ENCODE measurements around the gene TRIM65.

The TRIM65 gene

GRCh38 chr17:75917917-75918445, 21.2 kb upstream of the TRIM65 start:
- in situ Hi-C loops (cut with MboI; ENCODE audit: low sequenced_read_pairs): no loop called here

- in situ Hi-C loops (cut with MboI; ENCODE audit: low sequenced_read_pairs): no loop called here
Observed at GRCh38 chr17:75917141-75917916, 20.6 kb upstream of the TRIM65 start.

GRCh38 chr17:75915268-75915667, 18.5 kb upstream of the TRIM65 start:
- in situ Hi-C loops (cut with MboI; ENCODE audit: low sequenced_read_pairs): no loop called here

- in situ Hi-C loops (cut with MboI; ENCODE audit: low sequenced_read_pairs): no loop called here
Observed at GRCh38 chr17:75914643-75915267, 18.0 kb upstream of the TRIM65 start.

- in situ Hi-C loops (cut with MboI; ENCODE audit: low sequenced_read_pairs): no loop called here
Observed at GRCh38 chr17:75913537-75914210, 16.9 kb upstream of the TRIM65 start.

GRCh38 chr17:75910699-75911098, 13.9 kb upstream of the TRIM65 start:
- in situ Hi-C loops (cut with MboI; ENCODE audit: low sequenced_read_pairs): no loop called here

GRCh38 chr17:75909812-75910274, 13.1 kb upstream of the TRIM65 start:
- in situ Hi-C loops (cut with MboI; ENCODE audit: low sequenced_read_pairs): loop anchor here (10.0 kb wide), 1 partner anchor 95 kb away; the partner anchor contains the start of gene CDK3

- in situ Hi-C loops (cut with MboI; ENCODE audit: low sequenced_read_pairs): loop anchor here (10.0 kb wide), 1 partner anchor 96 kb away; the partner anchor contains the start of gene CDK3
Observed at GRCh38 chr17:75909051-75909811, 12.5 kb upstream of the TRIM65 start.

- in situ Hi-C loops (cut with MboI; ENCODE audit: low sequenced_read_pairs): loop anchor here (10.0 kb wide), 1 partner anchor 97 kb away; the partner anchor contains the start of gene CDK3
Observed at GRCh38 chr17:75908201-75908600, 11.4 kb upstream of the TRIM65 start.

- in situ Hi-C loops (cut with MboI; ENCODE audit: low sequenced_read_pairs): loop anchor here (10.0 kb wide), 1 partner anchor 98 kb away; the partner anchor contains the start of gene CDK3
Observed at GRCh38 chr17:75906143-75906884, 9.6 kb upstream of the TRIM65 start.

- in situ Hi-C loops (cut with MboI; ENCODE audit: low sequenced_read_pairs): loop anchor here (10.0 kb wide), 1 partner anchor 100 kb away; the partner anchor contains the start of gene CDK3
Observed at GRCh38 chr17:75904749-75905521, 8.2 kb upstream of the TRIM65 start, which contains the start of gene MRPL38. MRPL38 (minus strand) TSS chr17:75904884; CDS start chr17:75904875, 9 bp downstream.

GRCh38 chr17:75902406-75902805, 5.7 kb upstream of the TRIM65 start:
- in situ Hi-C loops (cut with MboI; ENCODE audit: low sequenced_read_pairs): loop anchor here (10.0 kb wide), 1 partner anchor 102 kb away; the partner anchor contains the start of gene CDK3

GRCh38 chr17:75901727-75902126, 5.0 kb upstream of the TRIM65 start:
- in situ Hi-C loops (cut with MboI; ENCODE audit: low sequenced_read_pairs): loop anchor here (10.0 kb wide), 1 partner anchor 103 kb away; the partner anchor contains the start of gene CDK3

- in situ Hi-C loops (cut with MboI; ENCODE audit: low sequenced_read_pairs): loop anchor here (10.0 kb wide), 1 partner anchor 104 kb away; the partner anchor contains the start of gene CDK3
Observed at GRCh38 chr17:75900691-75901533, 4.2 kb upstream of the TRIM65 start.

GRCh38 chr17:75899767-75900468, 3.2 kb upstream of the TRIM65 start:
- in situ Hi-C loops (cut with MboI; ENCODE audit: low sequenced_read_pairs): loop anchor here (10.0 kb wide), 1 partner anchor 105 kb away; the partner anchor contains the start of gene CDK3

- in situ Hi-C loops (cut with MboI; ENCODE audit: low sequenced_read_pairs): no loop called here
Observed at GRCh38 chr17:75899353-75899752, 2.6 kb upstream of the TRIM65 start.

- in situ Hi-C loops (cut with MboI; ENCODE audit: low sequenced_read_pairs): no loop called here
Observed at GRCh38 chr17:75898791-75899190, 2.0 kb upstream of the TRIM65 start.
